ENCODE measurements around the gene PIGP.

- TF ChIP-seq SRF (IDR thresholded peaks at IDR 0.05; ENCODE audit: low read depth, low read length) (no peak), POLR2AphosphoS2 (IDR thresholded peaks at IDR 0.05; ENCODE audit: low read depth, low read length) (no peak), HMGA1 (CRISPR knock-in tag; conservative IDR thresholded peaks at IDR 0.05) (no peak), JDP2 (CRISPR knock-in tag; IDR thresholded peaks at IDR 0.05; ENCODE audit: borderline replicate concordance) (no peak), ZNF274 (CRISPR knock-in tag; IDR thresholded peaks at IDR 0.05) (no peak), BHLHE40 (IDR thresholded peaks at IDR 0.05; ENCODE audit: low read length) (no peak), ZNF615 (CRISPR knock-in tag; IDR thresholded peaks at IDR 0.05; ENCODE audit: borderline replicate concordance) (no peak), DMAP1 (CRISPR knock-in tag; IDR thresholded peaks at IDR 0.05) (no peak), RELA (CRISPR knock-in tag; IDR thresholded peaks at IDR 0.05) (no peak), HIVEP1 (CRISPR knock-in tag; IDR thresholded peaks at IDR 0.05) (no peak), TBP (CRISPR knock-in tag; IDR thresholded peaks at IDR 0.05) (no peak), NR3C1 (CRISPR knock-in tag; IDR thresholded peaks at IDR 0.05) (no peak), MEF2D (CRISPR knock-in tag; IDR thresholded peaks at IDR 0.05) (no peak)
Measured at GRCh38 chr21:37085726-37086125, 12.9 kb upstream of the PIGP start.
